Pulmonary artery endothelial cell (primary cell): Measurements from ENCODE around the gene DCAF12L1. TPM values are rescaled to one million over a fixed set of nuclear protein-coding genes. Genes with fewer than 3 reads are reported as not detected.

Source experiments
- DNase-seq: peaks from one replicate; pipeline ENCODE4 v3.0.0-alpha.2; 2011; ENCODE audit warnings: low read depth, low spot score
- total RNA-seq: library from RNA; depleted of rRNA; stranded (reverse); fragments of >200 nt; gene quantifications from 2 replicates; pipeline ENCODE4 v1.2.3, GENCODE V29; 2014

Gene DCAF12L1
- 0.07 TPM in 1 of 2 replicates, not detected in the other for total RNA-seq

DNA sequence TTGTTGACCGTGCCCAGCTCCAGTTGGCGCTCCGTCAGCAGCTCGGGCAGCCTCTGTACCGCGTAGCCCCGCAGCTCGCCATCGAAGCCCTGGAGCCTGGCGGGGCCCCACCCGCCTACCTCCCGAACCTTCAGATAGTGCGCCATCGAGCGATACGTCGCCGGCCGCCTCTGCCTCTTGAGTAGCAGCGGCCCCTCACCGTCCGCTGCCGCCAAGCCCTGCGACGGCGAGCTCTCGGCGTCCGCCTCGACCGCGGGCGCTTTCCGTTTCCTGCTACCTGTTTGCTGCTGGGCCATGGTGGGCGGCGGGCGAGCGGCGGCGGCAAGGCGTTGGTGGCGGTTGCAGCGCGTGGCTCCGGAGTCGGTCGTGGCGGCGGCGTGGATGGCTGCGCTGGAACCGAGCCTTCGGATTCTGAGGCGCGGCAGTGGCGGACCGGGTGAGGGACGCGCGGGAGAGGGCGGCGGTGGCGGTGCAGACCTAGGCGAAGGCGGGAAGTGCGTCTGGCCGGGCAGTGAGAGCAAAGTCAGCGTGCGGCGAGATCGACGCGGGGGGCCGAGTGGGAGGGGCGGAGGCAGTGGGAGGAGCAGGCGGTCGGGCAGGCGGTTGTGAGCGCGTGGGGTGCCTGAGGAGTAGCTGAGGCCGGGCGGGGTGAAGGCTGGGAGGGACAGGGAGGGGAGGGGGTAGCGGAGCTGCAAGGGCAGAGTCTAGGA lies at the start of gene DCAF12L1:
TSS of gene DCAF12L1 (minus strand) at position 502 of the 710 bp plus-strand sequence. CDS start at position 296, 206 bp downstream.
- no peak for DNase-seq

DNA sequence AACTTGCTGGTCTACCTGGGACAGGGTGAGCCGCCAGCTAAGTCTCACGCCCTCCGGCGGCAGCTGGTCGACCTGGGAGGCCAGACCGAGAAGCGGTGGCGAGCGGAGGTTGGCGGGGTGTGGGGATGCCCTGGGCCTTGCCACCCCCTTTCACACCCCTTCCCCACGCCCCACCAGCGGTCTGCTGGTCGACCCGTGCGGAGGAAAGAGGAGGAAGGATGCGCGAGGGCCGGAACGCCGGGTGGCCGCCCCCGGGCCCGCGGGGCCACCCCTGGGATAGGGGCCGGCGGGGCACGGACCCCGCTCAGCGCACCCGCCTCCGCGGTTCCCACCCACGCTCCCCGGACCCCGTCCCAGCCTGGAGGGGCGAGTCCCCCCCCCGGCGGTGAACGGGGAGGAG lies 28.3 kb upstream of the DCAF12L1 start:
- no peak for DNase-seq

DNA sequence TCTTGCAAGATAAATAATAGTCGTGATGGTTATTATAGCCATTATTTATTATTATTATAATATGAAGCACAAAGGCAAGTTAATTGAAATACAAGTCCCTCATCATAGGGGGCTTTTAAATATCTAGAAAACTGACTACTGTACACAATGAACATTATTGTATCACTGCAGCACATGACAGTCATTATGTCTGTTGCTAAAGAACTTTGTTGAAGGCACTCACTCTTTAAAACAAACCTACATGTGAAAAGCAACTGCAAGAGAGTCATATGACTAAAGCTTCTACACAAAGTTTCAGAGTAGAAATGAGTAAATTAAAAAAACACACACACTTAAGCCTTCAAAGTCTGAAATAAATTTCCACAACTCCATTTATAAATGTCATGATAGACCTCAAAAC lies 23.3 kb upstream of the DCAF12L1 start:
- no peak for DNase-seq

DNA sequence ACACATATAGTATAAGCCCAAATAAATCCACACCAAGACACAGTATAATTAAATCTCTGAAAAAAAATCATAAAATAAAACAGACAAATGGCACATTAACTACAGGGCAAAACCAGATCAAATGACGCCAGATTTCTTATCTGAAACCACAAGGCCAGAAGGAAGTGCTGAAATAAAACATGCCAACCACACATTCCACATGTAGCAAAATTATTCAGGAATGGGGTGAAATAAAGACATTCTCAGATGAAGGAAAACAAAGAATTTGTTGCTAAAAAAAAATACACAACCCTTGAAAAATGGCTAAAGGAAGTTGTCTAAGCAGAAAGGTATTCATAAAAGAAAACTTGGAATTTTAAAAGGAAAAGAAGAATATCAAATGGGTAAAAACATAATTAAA lies 4.5 kb upstream of the DCAF12L1 start:
- no peak for DNase-seq

DNA sequence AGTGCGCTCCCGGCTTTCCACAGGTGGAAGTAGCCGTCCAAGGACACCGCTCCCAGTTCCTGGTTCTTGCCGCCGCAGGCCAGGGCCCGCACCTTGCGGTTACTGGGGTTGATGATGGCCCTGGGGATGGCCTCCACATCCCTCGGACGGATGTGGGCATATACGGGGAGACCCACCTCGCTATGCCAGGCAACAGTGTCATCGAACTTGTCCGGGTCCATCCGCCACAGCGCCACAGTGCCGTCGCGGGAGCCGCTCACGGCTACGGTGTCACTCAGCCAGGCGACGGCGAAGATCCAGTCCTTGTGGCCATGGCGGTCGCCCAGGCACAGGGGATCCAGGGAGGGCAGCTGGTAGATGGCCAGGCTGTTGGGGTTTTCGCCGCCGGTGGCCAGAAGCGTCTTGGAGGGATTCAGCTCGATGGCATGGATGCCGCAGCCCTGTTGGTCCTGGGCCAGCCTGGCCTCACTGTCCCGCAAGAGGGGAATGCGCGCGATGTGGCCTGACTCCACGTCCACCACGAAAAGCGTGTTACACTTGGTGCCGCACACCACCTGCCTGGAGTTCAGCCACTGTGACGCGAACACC lies 795 bp downstream of the DCAF12L1 start:
- DNase-seq = no peak

DNA sequence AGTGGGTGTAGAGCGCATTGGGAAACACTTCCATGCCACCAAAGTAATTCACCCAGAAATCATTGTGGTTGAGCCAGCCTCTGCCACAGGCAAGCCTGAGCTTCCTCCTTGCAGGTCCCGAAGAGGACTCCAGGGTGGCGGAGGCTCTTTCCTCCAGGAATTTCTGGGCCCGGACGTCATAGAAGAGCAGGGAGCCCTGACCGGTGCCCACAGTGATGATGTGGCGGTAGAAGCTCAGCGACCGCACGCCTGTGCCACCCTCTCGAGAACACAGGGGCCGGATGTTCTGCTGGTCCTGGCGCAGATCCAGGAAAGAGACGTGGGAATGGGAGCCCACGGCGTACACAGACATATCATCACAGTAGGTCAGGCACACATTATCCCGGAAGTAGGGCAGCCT lies 1.3 kb downstream of the DCAF12L1 start:
- DNase-seq = no peak

DNA sequence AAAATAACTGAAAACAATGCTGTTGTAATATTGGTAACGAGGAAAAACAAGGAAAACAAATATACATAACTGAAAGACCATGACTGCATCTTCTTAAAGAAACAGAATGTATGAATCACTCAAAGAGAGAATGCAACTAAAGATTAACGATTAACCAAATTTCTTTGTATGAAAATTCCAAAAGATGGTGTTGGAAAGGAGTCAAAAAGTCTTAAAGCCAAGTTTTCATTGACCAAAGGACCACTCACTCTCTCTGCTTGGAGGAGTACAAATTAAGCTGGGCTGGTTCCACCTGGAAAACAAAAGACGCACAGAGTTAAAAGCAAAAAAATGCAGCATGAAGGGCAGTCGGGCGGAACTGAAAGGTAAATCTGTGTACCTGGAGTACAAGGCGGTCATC lies 1.8 kb downstream of the DCAF12L1 start:
- DNase-seq = no peak

DNA sequence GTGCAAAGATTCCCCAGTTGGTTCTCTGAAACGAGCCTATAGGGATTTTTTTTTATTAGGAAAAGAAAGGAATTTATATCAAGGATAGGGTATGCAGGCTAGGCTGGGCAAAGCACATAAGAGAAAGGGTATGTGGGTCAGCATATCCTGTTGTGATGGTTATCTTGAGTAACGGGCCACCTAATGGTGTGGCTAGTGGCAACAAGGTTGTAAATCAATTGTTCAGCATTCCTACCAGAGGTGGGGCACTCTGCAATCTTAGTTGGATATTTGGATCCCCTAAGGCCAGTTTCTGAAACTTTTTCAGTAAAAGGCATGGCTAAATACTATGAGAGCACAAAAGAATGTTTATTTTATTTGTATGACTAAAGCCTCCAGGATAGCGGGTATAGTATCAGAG lies 42.7 kb downstream of the DCAF12L1 start:
- DNase-seq = no peak
